Skin epidermis (tissue), 12 donors: ENCODE results near the gene CLUH.
A peak's percentile ranks its signal among the peaks of the same experiment; 100 is the strongest.

Source experiments
- H3K27ac ChIP-seq, 21 experiments: fragments of 200-600 bp; sonication (generic) in 11 of 21; one replicate each; pipeline ENCODE4 v1.5.0; 2020; ENCODE audit warnings: mild to moderate bottlenecking in 3 of 21, inconsistent platforms in 2 of 21, moderate library complexity in 2 of 21
- H3K4me3 ChIP-seq, 7 experiments: fragments of 200-600 bp; sonication (generic) in 2 of 7; one replicate each; pipeline ENCODE4 v1.5.0; 2020; ENCODE audit warnings: inconsistent platforms in 2 of 7, mild to moderate bottlenecking in 2 of 7, moderate library complexity in 1 of 7

CLUH gene, protein sequence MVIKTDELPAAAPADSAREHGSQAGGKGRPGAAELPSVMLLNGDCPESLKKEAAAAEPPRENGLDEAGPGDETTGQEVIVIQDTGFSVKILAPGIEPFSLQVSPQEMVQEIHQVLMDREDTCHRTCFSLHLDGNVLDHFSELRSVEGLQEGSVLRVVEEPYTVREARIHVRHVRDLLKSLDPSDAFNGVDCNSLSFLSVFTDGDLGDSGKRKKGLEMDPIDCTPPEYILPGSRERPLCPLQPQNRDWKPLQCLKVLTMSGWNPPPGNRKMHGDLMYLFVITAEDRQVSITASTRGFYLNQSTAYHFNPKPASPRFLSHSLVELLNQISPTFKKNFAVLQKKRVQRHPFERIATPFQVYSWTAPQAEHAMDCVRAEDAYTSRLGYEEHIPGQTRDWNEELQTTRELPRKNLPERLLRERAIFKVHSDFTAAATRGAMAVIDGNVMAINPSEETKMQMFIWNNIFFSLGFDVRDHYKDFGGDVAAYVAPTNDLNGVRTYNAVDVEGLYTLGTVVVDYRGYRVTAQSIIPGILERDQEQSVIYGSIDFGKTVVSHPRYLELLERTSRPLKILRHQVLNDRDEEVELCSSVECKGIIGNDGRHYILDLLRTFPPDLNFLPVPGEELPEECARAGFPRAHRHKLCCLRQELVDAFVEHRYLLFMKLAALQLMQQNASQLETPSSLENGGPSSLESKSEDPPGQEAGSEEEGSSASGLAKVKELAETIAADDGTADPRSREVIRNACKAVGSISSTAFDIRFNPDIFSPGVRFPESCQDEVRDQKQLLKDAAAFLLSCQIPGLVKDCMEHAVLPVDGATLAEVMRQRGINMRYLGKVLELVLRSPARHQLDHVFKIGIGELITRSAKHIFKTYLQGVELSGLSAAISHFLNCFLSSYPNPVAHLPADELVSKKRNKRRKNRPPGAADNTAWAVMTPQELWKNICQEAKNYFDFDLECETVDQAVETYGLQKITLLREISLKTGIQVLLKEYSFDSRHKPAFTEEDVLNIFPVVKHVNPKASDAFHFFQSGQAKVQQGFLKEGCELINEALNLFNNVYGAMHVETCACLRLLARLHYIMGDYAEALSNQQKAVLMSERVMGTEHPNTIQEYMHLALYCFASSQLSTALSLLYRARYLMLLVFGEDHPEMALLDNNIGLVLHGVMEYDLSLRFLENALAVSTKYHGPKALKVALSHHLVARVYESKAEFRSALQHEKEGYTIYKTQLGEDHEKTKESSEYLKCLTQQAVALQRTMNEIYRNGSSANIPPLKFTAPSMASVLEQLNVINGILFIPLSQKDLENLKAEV (N-terminal part only)

GRCh38 chr17:2711608-2712299 lies at the start of gene CLUH:
TSS of gene CLUH (minus strand) at chr17:2711764. CDS start at chr17:2711661, 103 bp downstream.
- Histone ChIP-seq H3K4me3 (peak within 1 kb of the TSS; percentile 41 to 95 (median 85)), H3K27ac (peak within 1 kb of the TSS; percentile 61 to 96 (median 89))

DNA sequence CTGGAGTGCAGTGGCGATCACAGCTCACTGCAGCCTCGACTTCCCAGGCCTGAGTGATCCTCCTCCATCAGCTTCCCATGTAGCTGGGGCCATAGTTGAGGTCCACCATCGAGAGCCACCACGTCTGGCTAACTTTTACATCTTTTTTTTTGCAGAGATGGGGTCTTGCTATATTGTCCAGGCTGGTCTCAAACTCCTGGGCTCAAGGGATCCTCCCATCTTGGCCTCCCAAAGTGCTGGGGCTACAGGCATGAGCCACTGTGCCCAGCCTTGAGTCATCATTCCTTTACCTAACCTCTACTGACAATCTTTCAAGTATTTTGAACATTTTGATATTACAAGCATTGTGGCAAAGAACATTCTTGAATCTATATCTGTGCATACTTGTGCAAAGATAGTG lies 47.3 kb upstream of the CLUH start:
- Histone ChIP-seq H3K27ac (no peak overlapping the region), H3K4me3 (no peak overlapping the region)

DNA sequence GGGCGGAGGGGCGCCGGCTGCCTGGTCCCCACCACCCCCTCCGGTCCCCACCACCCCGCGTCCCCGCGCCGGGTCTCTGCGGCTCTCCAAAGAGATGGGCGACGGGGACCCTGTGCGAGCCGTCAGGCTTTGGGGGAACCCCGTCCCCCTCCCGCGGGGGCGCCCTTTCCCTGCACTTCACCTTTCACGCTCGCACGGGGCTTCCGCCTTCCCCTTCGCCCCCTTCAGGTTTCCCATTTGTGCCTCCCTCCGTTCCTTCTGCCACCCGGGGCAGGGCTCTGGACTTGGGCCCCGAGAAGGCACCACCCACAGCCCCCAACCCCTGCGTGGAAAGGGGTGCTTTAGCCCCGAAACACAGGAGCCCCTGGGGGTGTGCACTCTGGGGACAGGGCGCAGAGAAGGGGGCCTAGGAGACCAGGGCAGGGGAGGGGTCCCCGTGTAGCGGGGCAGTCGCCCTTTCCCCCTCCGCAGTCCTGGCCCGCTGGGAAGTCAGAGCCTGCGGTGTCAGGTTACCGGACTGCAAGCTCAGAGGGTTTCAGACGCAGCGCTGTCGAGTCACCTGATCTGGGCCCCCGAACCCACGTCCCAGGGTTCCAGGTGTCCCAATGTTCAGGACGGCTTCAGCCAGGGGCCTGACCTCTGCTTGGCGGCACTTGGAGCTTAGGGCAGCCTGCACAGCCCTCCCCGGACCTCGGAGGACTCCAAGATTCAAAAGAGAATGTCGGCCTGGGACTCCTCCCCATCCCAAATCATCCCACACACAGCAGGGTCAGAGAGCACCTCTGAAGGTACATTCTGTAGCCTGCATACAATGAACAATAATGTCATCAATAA lies 44.5 kb upstream of the CLUH start:
- Histone ChIP-seq H3K4me3 (peak overlapping the region in 3 of 7 experiments; percentile 7 to 37 (median 10)), H3K27ac (no peak overlapping the region)

DNA sequence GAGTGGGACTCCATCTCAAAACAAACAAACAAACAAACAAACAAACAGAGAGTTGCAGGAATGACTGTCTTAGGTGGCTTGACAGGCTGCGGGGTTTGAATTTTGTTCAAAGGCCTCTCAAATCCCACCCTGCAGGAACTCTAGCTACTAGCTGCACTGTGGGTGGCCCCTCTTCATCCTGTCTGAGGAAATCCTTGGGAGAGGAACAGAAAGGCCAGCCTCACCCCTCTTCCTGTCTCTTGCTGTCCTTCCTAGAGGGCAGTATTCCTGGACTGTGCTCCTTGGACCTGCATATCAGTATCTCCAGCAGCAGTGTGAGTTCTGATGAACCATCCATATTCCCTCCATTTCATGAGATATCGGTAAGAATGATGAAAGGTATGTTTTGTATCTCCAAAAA lies 39.9 kb upstream of the CLUH start:
- Histone ChIP-seq H3K27ac (no peak overlapping the region), H3K4me3 (no peak overlapping the region)

DNA sequence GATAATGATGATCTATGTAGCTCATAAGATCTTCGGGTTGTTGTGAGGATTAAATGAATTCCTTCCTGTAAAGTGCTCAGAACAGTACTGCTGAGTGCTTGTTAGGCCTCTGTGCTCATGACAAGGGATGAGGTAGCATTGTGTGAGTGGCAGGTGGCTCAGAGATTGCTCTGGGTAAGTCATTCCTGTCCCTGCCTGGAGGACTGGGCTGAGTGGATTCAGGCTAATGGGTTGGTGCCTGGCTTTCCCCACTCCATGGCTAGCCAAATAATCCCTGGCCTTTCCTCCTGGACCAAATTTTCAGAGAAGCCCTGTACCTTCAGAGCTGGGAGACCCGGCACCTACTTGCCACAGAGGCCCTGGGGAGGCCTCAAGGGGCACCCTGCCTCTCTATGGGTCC lies 39.2 kb upstream of the CLUH start:
- Histone ChIP-seq H3K27ac (no peak overlapping the region), H3K4me3 (no peak overlapping the region)

- Histone ChIP-seq H3K4me3 (peak overlapping the region in 2 of 7 experiments; percentile 5 to 9), H3K27ac (no peak overlapping the region)
Measured at GRCh38 chr17:2749784-2750181, 38.2 kb upstream of the CLUH start.

- Histone ChIP-seq H3K4me3 (peak within 1 kb of the TSS in 2 of 7 experiments; percentile 5 to 9), H3K27ac (no peak within 1 kb of the TSS)
Measured at GRCh38 chr17:2749058-2749783, 37.7 kb upstream of the CLUH start, which contains the start of gene CCDC92B. TSS of gene CCDC92B (minus strand) at chr17:2749652. CDS start at chr17:2735145, 14,507 bp downstream.

DNA sequence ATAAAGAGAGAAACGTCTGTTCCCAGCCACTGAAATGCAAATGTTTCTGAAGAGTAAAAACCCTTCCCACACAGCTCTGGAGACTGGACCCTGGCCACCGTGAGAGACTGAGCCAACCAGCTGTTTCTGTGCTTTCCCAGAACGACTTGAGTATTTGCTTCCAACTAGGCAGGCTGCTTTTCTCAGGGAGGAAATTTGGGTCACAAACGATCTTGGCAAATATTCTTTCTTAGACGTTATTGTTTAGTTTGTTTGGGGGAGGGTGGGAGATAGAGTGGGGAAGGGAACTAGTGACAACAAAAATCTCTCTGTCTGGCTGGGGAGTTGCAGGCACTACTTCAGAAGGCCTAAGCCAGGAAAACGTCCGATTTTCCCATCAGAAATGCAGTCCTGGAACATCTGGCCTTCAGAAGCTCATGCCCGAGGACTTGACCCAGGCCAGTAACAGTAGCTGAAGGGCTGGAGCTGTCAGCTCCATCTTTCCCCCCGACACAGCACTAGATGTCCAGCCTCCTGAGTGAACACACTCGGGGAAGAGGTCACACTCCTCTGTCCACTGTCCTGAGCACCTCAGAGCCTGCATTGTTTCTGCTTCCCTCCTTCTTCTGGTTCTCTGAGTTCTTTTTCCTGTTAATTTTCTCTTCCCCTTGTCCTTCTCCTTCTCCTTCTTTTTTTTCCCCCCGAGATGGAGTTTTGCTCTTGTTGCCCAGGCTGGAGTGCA lies 33.9 kb upstream of the CLUH start:
- H3K4me3 ChIP-seq = no peak overlapping the region
- no peak overlapping the region for H3K27ac ChIP-seq

DNA sequence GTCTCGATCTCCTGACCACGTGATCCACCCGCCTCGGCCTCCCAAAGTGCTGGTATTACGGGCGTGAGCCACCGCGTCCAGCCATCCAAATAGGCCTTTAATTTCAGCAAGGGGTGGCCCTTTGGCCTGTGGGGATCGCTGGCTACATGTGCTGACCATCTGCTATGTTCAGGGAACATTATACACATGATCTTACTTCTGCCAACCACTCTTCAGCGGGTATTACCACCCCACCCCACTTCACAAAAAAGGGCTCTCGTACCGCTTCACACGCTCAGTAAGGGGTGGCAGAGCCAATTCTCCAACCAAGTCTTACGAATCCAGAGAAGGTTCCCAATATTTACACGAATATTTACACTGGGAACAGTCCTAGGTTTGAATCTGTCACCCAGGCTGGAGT lies 26.1 kb upstream of the CLUH start:
- Histone ChIP-seq H3K27ac (no peak overlapping the region), H3K4me3 (no peak overlapping the region)

DNA sequence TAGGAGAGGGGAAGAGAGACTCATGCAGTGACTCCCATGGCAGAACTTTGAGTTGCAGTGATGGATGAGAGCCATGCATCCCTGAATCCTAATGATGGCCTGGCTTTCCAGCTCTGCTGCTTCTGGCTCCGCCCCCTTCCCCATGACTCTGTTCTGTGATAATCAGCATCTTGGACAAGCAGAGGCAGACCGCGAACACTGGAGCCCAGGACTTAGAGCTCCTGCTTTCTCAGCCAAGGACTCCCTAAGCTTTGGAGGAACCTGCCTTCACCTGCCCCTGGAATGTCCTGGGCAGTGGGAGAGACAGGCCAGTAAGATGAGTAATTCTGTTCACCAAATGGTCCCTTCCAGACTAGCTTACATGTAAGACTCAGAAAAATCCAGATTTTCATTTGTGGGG lies 25.4 kb upstream of the CLUH start:
- Histone ChIP-seq H3K27ac (no peak overlapping the region), H3K4me3 (no peak overlapping the region)

GRCh38 chr17:2735896-2736295 lies 24.3 kb upstream of the CLUH start:
- no peak overlapping the region for H3K27ac ChIP-seq

GRCh38 chr17:2734939-2735338 lies 23.4 kb upstream of the CLUH start:
- H3K4me3 ChIP-seq = no peak overlapping the region

More at GRCh38 chr17:2735896-2736295, 24.3 kb upstream of the CLUH start:
- no peak overlapping the region for H3K4me3 ChIP-seq

DNA sequence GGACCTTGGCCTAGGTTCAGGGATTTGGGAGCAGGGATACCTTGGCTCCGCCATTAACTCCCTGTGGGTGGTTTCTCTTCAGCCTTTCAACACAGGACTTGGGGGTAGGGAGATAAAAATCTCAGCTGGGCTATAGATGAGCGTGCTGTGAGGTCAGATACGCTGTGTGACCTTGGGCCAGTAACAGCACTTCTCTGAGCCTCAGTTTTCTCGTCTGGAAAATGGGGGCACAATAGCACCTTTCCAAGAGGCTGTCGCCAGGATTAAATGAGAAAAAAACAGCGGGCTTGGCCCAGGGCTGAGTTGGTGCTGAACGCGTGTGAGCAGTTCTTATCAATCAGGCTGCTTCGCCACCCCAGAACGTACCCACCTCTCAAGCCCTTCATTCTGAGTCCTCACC lies 20.2 kb upstream of the CLUH start:
- no peak overlapping the region for H3K4me3 ChIP-seq
- no peak overlapping the region for H3K27ac ChIP-seq

More at GRCh38 chr17:2734939-2735338, 23.4 kb upstream of the CLUH start:
- no peak overlapping the region for H3K27ac ChIP-seq

DNA sequence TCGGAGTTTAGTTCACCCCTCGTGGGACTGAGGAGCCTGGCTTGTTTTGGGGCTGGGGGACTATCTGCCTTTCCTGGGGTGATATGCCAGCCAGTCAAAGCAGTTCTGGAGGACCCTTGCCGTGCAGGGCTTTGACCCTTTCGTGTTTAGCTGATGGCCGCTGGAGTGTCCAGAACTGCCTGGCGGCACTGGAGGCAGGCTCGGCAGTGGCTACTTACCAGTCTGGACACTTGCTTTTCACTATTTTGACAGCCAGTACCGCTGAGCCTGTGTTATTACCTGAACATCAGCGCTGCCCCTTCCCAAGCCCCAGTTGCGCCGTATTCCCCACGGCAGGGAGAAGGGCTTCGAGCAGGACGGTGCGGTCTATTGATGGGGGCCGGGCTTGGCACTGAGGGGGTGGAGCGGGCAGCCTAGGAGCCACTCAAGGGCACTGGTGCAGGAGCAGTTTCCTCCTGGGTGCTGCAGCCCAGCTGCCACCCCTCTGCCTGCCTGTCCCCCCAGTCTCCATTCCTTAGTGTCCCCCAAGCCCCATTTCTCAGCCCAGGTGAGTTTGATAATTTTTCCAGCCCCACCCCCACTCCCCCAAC lies 19.3 kb upstream of the CLUH start:
- Histone ChIP-seq H3K4me3 (no peak overlapping the region), H3K27ac (no peak overlapping the region)

DNA sequence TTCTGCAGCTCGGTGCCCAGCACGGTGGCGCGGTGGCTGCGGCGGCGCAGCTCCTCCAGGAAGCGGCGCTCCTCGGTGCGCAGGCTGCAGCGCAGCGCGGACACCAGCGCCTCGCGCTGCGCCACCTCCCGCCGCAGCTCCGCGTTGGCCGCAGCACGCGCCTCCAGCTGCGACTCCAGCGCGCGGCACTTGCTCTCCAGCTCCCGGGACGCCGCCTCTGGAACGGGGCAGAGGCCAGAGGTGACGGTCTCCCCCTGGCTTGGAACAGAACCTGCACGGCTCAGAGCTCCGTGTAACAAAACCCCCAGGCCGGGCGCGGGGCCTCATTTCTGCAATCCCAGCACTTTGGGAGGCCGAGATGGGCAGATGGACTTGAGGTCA lies 13.2 kb upstream of the CLUH start:
- Histone ChIP-seq H3K4me3 (peak overlapping the region in 4 of 7 experiments; percentile 8 to 41 (median 34)), H3K27ac (no peak overlapping the region)

DNA sequence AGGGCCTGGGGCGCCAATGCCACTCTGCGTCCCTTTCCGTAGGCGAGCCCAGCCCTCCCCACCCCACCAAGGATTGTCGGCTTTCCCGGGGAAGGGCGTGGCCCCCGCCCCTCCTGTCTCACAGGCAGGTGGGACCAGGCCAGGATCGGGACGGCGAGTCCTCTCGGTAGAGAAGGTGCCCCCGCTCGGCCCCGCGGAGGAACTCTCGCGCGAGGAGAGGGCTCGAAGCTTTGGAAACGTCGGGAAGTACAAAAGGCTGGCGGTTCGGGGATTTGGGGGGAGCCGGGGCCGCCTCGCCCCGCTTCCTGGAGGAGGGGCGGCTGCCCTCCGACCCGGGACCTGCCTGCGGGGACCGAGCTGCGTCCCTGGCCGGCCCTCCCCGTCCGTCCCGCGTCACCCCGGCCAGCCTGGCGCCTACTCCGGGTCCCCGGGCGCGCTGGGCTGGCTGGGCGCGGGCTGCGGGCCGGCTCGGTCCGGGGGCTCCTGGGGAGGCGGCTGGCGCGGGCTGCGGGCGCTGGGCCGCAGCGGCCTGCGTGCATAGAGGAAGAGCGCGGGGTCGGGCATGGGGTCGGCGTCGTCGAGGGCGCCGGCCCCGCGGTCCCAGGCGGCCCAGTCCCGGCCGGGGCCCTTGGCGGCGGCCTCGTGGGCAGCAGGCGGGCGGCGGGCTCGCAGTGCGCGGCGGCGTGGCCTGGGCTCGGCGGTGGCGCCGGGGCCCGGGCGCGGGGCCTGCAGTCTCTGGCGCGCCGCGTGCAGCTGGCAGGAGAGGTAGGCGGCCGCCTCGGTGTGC lies 12.6 kb upstream of the CLUH start:
- H3K27ac ChIP-seq = peak overlapping the region in 7 of 21 experiments; percentile 4 to 65 (median 31)
- peak overlapping the region in 6 of 7 experiments; percentile 4 to 41 (median 27) for H3K4me3 ChIP-seq
